CD4-positive, alpha-beta T cell (primary cell): ENCODE results near the gene HMCN2. TPM values are rescaled to one million over a fixed set of nuclear protein-coding genes. Genes with fewer than 3 reads are reported as not detected.

ENCODE experiments used
- ATAC-seq: fragments of 200-7000 bp; cut with Tn5 transposase; one replicate; pipeline ENCODE4 v1.10.0; 2022; ENCODE audit warnings: mild to moderate bottlenecking; ENCODE audit not compliant: poor library complexity
- CTCF ChIA-PET: fragments of 350-600 bp; sonication (Branson Sonifier 250); formaldehyde crosslinking; loops from one replicate; lab custom pipeline; 2021; ENCODE audit warnings: antibody characterized with exemption, inconsistent platforms; lab: Charles Lee
- POLR2A ChIA-PET: fragments of 350-600 bp; sonication (Branson Sonifier 250); formaldehyde crosslinking; loops from one replicate; lab custom pipeline; 2021; ENCODE audit warnings: antibody characterized with exemption, inconsistent platforms; lab: Charles Lee
- DNase-seq, 14 experiments: peaks; one replicate each; pipeline ENCODE4 v3.0.0-alpha.2; 2013 to 2020; ENCODE audit warnings: mixed read lengths in 2 of 14
- H3K27ac ChIP-seq, 2 donors: one replicate each; pipeline versions ENCODE4 v1.5.1 to v1.7.0; 2013; ENCODE audit warnings: low read length in 2 of 2, low read depth in 1 of 2, mild to moderate bottlenecking in 1 of 2
- H3K27me3 ChIP-seq, 2 experiments: 1 replicate in 1 of 2; 2 replicates in 1 of 2; pipeline versions ENCODE4 v1.6.1 to v1.7.0; 2013; ENCODE audit warnings: low read length in 2 of 2, control low read depth in 1 of 2, mild to moderate bottlenecking in 1 of 2, moderate library complexity in 1 of 2; ENCODE audit not compliant: insufficient read depth in 2 of 2, control insufficient read depth in 1 of 2
- H3K36me3 ChIP-seq: one replicate; pipeline ENCODE4 v1.6.1; 2013; ENCODE audit warnings: low read length, control low read depth; ENCODE audit not compliant: insufficient read depth
- H3K4me1 ChIP-seq: one replicate; pipeline ENCODE4 v1.6.1; 2013; ENCODE audit warnings: low read length, control low read depth; ENCODE audit not compliant: insufficient read depth
- H3K4me3 ChIP-seq: one replicate; pipeline ENCODE4 v1.5.1; 2013; ENCODE audit warnings: mild to moderate bottlenecking, low read length, moderate library complexity
- H3K9me3 ChIP-seq, 2 experiments: 1 replicate in 1 of 2; 2 replicates in 1 of 2; pipeline versions ENCODE4 v1.6.1 to v1.7.0; 2013; ENCODE audit warnings: low read length in 2 of 2, mild to moderate bottlenecking in 2 of 2, control low read depth in 1 of 2, moderate library complexity in 1 of 2; ENCODE audit not compliant: control insufficient read depth in 1 of 2, insufficient read depth in 1 of 2
- H3K27ac Mint-ChIP-seq: one replicate; pipeline ENCODE4 v1.8.0; 2020; ENCODE audit warnings: mixed read lengths
- H3K27me3 Mint-ChIP-seq: one replicate; pipeline ENCODE4 v1.8.0; 2021; ENCODE audit warnings: mixed read lengths
- H3K36me3 Mint-ChIP-seq: one replicate; pipeline ENCODE4 v1.8.0; 2021; ENCODE audit warnings: low read depth, mixed read lengths
- H3K4me1 Mint-ChIP-seq: one replicate; pipeline ENCODE4 v1.8.0; 2021; ENCODE audit warnings: low read depth, mixed read lengths
- H3K4me3 Mint-ChIP-seq: one replicate; pipeline ENCODE4 v1.8.0; 2020; ENCODE audit warnings: mild to moderate bottlenecking, mixed read lengths
- H3K9me3 Mint-ChIP-seq: one replicate; pipeline ENCODE4 v1.8.0; 2020; ENCODE audit warnings: mixed read lengths
- CTCF ChIP-seq: fragments of 200-600 bp; IDR thresholded peaks from one replicate; pipeline ENCODE4 v1.8.0; 2022; ENCODE audit warnings: antibody characterized with exemption, mild to moderate bottlenecking
- intact Hi-C, 2 experiments: fragments of 100-400 bp; cut with DNase I in 1 of 2; cut with micrococcal nuclease in 1 of 2; formaldehyde crosslinking; loops; one replicate each; pipeline versions ENCODE4 v1.15.1 to v1.9.0; 2023 to 2025; cut with DNase I, micrococcal nuclease
- total RNA-seq, 174 experiments: library from RNA in 2 of 174; stranded (reverse) in 2 of 174; gene quantifications; one replicate each; pipeline ENCODE4 v1.2.3 and lab custom pipeline; 2021 to 2026

HMCN2 gene
- total RNA-seq, 2 experiments from 2014 or later, result not detected

- Mint-ChIP-seq H3K4me3 (no peak overlapping the region), H3K36me3 (no peaks in the 10 kb centered on the region), H3K4me1 (no peaks in the 10 kb centered on the region), H3K27me3 (peaks cover 11% of the 10 kb centered on the region), H3K27ac (no peak overlapping the region), H3K9me3 (no peaks in the 10 kb centered on the region)
- ATAC-seq (no peak), DNase-seq (no peak)
- Histone ChIP-seq H3K27ac (no peak overlapping the region), H3K36me3 (no peaks in the 10 kb centered on the region), H3K4me3 (no peak overlapping the region), H3K27me3 (no peaks in the 10 kb centered on the region), H3K9me3 (no peaks in the 10 kb centered on the region), H3K4me1 (no peaks in the 10 kb centered on the region)
- no peak for TF ChIP-seq CTCF
- ChIA-PET POLR2A (no interaction called here), CTCF (no interaction called here)
- intact Hi-C loops, result no loop called here
Observed at GRCh38 chr9:130417602-130418001, 152.0 kb downstream of the HMCN2 start.

- CTCF ChIA-PET, result no interaction called here
Observed at GRCh38 chr9:130418776-130419175, 153.2 kb downstream of the HMCN2 start.

GRCh38 chr9:130419521-130420035, 154.0 kb downstream of the HMCN2 start:
- no peak for DNase-seq
- intact Hi-C loops, result no loop called here
- POLR2A ChIA-PET, result no interaction called here
- Mint-ChIP-seq H3K27ac (no peak overlapping the region), H3K36me3 (no peaks in the 10 kb centered on the region), H3K27me3 (peaks cover 11% of the 10 kb centered on the region), H3K4me3 (no peak overlapping the region), H3K4me1 (no peaks in the 10 kb centered on the region), H3K9me3 (no peaks in the 10 kb centered on the region)
- H3K36me3 ChIP-seq, result no peaks in the 10 kb centered on the region
- no peaks in the 10 kb centered on the region for H3K27me3 ChIP-seq
- ATAC-seq, result no peak
- no peak for TF ChIP-seq CTCF
- H3K4me3 ChIP-seq, result no peak overlapping the region
- H3K4me1 ChIP-seq, result no peaks in the 10 kb centered on the region
- H3K27ac ChIP-seq, result no peak overlapping the region
- CTCF ChIA-PET, result no interaction called here
- no peaks in the 10 kb centered on the region for H3K9me3 ChIP-seq

More at GRCh38 chr9:130418776-130419175, 153.2 kb downstream of the HMCN2 start:
- Histone ChIP-seq H3K27me3 (no peaks in the 10 kb centered on the region), H3K4me1 (no peaks in the 10 kb centered on the region), H3K9me3 (no peaks in the 10 kb centered on the region), H3K27ac (no peak overlapping the region), H3K4me3 (no peak overlapping the region), H3K36me3 (no peaks in the 10 kb centered on the region)
- intact Hi-C loops, result no loop called here
- no peaks in the 10 kb centered on the region for H3K4me1 Mint-ChIP-seq
- DNase-seq (no peak), ATAC-seq (no peak)
- H3K36me3 Mint-ChIP-seq, result no peaks in the 10 kb centered on the region
- no peak for TF ChIP-seq CTCF
- no peak overlapping the region for H3K4me3 Mint-ChIP-seq
- peaks cover 11% of the 10 kb centered on the region for H3K27me3 Mint-ChIP-seq
- H3K27ac Mint-ChIP-seq, result no peak overlapping the region
- POLR2A ChIA-PET, result no interaction called here
- H3K9me3 Mint-ChIP-seq, result no peaks in the 10 kb centered on the region
